MM.1S (cell line): ENCODE data around the gene CUBN.

ENCODE experiments used
- CTCF ChIP-seq: fragments of 300-600 bp; sonication (generic); IDR thresholded peaks from 2 replicates; pipeline ENCODE4 v1.5.1; 2016; ENCODE audit warnings: antibody characterized with exemption, low read length, mixed read lengths
- EZH2 ChIP-seq: fragments of 300-600 bp; sonication (generic); optimal IDR thresholded peaks from 2 replicates; pipeline ENCODE3; 2017; ENCODE audit warnings: low read depth, mild to moderate bottlenecking, antibody characterized with exemption, low read length, mixed read lengths
- EZH2phosphoT487 ChIP-seq: fragments of 300-600 bp; sonication (generic); IDR thresholded peaks from 2 replicates; pipeline ENCODE4 v1.6.1; 2018; ENCODE audit warnings: antibody characterized with exemption, low read length

- TF ChIP-seq CTCF (peak; percentile 49), EZH2 (no peak), EZH2phosphoT487 (no peak)
Measured at GRCh38 chr10:16828114-16828568, 301.5 kb downstream of the CUBN start.
